Measurements from ENCODE around the gene ANKS4B. TPM values are rescaled to one million over a fixed set of nuclear protein-coding genes. Genes with fewer than 3 reads are reported as not detected.
"Not testable (repeated sequence)": the region's sequence is repeated elsewhere in the genome, so short reads cannot be mapped to it uniquely, and the experiment has no call there.

Gene ANKS4B
- total and polyA plus RNA-seq, 2 experiments from 2014 or later, result not detected

- Histone ChIP-seq H3K9me3 (ENCODE audit: low read depth) (no peaks in the 10 kb centered on the region), H3K4me3 (no peak overlapping the region), H3K4me1 (ENCODE audit: low read depth) (no peaks in the 10 kb centered on the region), H3K27me3 (peaks cover 52% of the 10 kb centered on the region), H3K36me3 (no peaks in the 10 kb centered on the region), H3K27ac (no peak overlapping the region)
- TF ChIP-seq CTCF (IDR thresholded peaks at IDR 0.05; ENCODE audit: low read depth, low read length), result no peak
- no peak for DNase-seq (ENCODE audit: low read depth in 1 of 2, low spot score in 1 of 2)
Observed at GRCh38 chr16:21279501-21279900, 46.0 kb downstream of the ANKS4B start.

DNA sequence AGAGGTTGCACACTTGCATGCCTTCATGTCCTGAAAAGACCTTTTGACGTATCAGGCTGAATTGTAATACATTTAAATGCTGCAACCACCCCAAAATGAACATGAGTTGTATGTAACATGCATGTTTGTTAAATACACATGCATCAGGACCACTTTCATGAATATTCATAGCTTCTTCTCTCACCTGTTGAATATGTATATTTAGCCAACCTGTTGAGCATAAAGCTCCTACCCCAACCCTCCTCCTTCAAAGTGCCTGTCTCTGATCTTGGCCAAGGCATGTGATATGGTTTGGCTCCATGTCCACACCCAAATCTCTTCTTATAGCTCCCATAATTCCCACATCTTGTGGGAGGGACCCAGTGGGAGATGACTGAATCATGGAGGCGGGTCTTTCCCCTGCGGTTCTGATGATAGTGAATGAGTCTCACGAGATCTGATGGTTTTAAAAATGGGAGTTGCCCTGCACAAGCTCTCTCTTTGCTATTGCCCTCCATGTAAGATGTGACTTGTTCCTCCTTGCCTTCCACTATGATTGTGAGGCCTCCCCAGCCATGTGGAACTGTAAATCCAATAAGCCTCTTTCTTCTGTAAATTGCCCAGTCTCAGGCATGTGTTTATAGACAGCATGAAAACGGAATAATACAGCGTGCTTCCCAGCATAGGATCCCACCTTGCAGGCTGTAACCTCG lies 48.3 kb downstream of the ANKS4B start:
- Histone ChIP-seq H3K27me3 (peaks cover 31% of the 10 kb centered on the region), H3K27ac (no peak overlapping the region), H3K36me3 (no peaks in the 10 kb centered on the region), H3K4me1 (ENCODE audit: low read depth) (no peaks in the 10 kb centered on the region), H3K4me3 (no peak overlapping the region), H3K9me3 (ENCODE audit: low read depth) (no peaks in the 10 kb centered on the region)
- no peak for DNase-seq (ENCODE audit: low read depth in 1 of 2, low spot score in 1 of 2)
- TF ChIP-seq CTCF (IDR thresholded peaks at IDR 0.05; ENCODE audit: low read depth, low read length), result no peak

- H3K27ac ChIP-seq, result no peak overlapping the region
- peaks cover 13% of the 10 kb centered on the region for H3K27me3 ChIP-seq
Observed at GRCh38 chr16:21283521-21284289, 50.2 kb downstream of the ANKS4B start.

DNA sequence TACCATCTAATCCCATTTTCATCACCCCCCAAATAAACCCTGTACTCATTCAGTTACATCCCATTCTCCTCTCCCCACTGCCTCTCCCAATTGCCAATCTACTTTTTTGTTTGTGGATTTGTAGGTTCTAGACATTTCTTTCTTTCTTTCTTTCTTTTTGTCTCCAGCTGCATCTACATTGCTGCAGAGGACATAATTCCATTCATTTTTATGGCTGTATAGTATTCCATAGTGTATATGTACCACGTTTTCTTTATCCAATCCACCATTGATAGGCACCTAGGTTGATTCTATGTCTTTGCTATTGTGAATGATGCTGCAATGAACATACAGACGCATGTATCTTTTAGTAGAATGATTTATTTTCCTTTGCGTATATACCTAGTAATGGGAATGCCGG lies 50.9 kb downstream of the ANKS4B start:
- Histone ChIP-seq H3K27ac (no peak overlapping the region), H3K4me1 (ENCODE audit: low read depth) (no peaks in the 10 kb centered on the region), H3K36me3 (no peaks in the 10 kb centered on the region), H3K4me3 (peak overlapping the region; percentile 45), H3K9me3 (ENCODE audit: low read depth) (no peaks in the 10 kb centered on the region), H3K27me3 (peaks cover 6% of the 10 kb centered on the region)
- no peak for TF ChIP-seq CTCF (IDR thresholded peaks at IDR 0.05; ENCODE audit: low read depth, low read length)
- no peak for DNase-seq (ENCODE audit: low read depth in 1 of 2, low spot score in 1 of 2)

More at GRCh38 chr16:21283521-21284289, 50.2 kb downstream of the ANKS4B start:
- Histone ChIP-seq H3K36me3 (no peaks in the 10 kb centered on the region), H3K4me3 (peak overlapping the region; percentile 45), H3K9me3 (ENCODE audit: low read depth) (no peaks in the 10 kb centered on the region), H3K4me1 (ENCODE audit: low read depth) (no peaks in the 10 kb centered on the region)
- peak; percentile 49 to 86 for DNase-seq (ENCODE audit: low read depth in 1 of 2, low spot score in 1 of 2)
- TF ChIP-seq CTCF (IDR thresholded peaks at IDR 0.05; ENCODE audit: low read depth, low read length), result peak; percentile 60

GRCh38 chr16:21285314-21285713 lies 51.8 kb downstream of the ANKS4B start:
- DNase-seq (ENCODE audit: low read depth in 1 of 2, low spot score in 1 of 2), result no peak
- H3K9me3 ChIP-seq (ENCODE audit: low read depth), result no peaks in the 10 kb centered on the region
- H3K4me1 ChIP-seq (ENCODE audit: low read depth), result no peaks in the 10 kb centered on the region

GRCh38 chr16:21289789-21290188 lies 56.3 kb downstream of the ANKS4B start:
- not testable (repeated sequence) for H3K36me3 ChIP-seq; H3K27ac ChIP-seq; H3K4me1 ChIP-seq (ENCODE audit: low read depth); DNase-seq (ENCODE audit: low read depth in 1 of 2, low spot score in 1 of 2); H3K4me3 ChIP-seq; H3K9me3 ChIP-seq (ENCODE audit: low read depth)
- H3K27me3 ChIP-seq, result peaks cover 27% of the 10 kb centered on the region

More at GRCh38 chr16:21285314-21285713, 51.8 kb downstream of the ANKS4B start:
- Histone ChIP-seq H3K27ac (no peak overlapping the region), H3K27me3 (no peaks in the 10 kb centered on the region), H3K4me3 (no peak overlapping the region), H3K36me3 (no peaks in the 10 kb centered on the region)
- TF ChIP-seq CTCF (IDR thresholded peaks at IDR 0.05; ENCODE audit: low read depth, low read length), result no peak

All from cardiac muscle cell (in vitro differentiated cells and primary cell).